GM21390 (cell line): Measurements from ENCODE around the gene DOK3.
A peak's percentile ranks its signal among the peaks of the same experiment; 100 is the strongest.
"Not testable (repeated sequence)": the region's sequence is repeated elsewhere in the genome, so short reads cannot be mapped to it uniquely, and the experiment has no call there.

Source experiments
- ATAC-seq: cut with Tn5 transposase; IDR thresholded peaks from one replicate; pipeline ENCODE4 v1.9.1; 2021; ENCODE audit not compliant: unreplicated experiment

The DOK3 gene

GRCh38 chr5:177536386-177536785 is 26.8 kb upstream of the DOK3 start:
- no peak for ATAC-seq

- no peak for ATAC-seq
Measured at GRCh38 chr5:177535125-177535524, 25.5 kb upstream of the DOK3 start.

GRCh38 chr5:177534433-177534832 is 24.8 kb upstream of the DOK3 start:
- not testable (repeated sequence) for ATAC-seq

DNA sequence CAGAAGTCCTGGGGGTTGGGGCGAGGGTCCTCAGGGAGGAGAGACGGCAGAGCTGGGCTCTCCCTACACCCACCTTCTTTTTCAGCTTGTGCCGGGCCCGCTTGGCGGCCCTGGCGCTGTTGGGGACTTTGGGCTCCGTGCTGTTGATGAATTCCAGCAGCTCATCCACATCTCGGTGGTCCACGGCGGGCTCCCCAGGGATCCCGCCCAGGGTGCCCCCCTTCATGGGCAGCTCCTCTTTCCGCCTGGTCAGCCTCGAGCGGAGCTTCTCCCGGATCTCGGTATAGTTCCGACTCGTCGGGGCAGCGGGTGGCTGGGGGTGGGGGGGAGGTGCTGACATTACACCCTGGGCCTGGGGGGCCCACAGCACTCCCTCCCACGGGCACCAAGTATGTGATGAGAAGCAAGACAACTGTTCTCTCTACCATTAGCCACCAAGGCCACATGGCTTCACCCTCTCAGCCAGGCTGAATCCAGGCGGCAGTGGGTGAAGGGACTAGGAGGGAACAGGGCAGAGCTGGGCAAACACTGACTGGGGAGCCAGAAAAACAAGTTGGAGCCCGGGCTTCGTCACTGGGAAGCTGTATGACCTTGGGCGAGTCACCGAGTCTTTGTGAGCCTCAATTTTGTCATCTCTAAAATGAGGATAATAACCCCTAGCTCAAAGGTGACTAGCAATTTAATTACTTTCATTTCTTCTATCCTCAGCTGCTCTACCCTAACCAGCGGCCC is 21.7 kb upstream of the DOK3 start:
- ATAC-seq: no peak

GRCh38 chr5:177530638-177531037 is 21.0 kb upstream of the DOK3 start:
- no peak for ATAC-seq

- ATAC-seq: no peak
Measured at GRCh38 chr5:177529247-177530203, 19.9 kb upstream of the DOK3 start.

DNA sequence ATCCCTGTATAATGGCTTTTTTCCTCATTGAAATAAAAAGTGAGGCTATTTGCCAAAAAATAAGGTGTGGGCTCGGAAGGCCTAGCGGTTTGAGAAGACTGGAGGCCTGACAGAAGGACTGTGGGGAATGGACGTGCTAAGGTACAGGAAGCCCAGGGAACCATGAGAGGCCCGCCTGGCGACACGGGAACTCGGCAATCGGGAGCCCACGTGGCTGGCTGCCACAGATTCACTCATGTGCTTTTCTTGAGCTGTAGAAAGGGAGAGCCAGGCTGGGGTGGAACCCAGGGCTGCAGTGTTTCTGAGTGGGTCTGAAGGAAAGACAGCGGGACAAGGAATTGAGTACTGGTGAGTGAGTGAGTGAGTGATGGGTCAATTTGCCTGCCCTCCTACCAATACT is 19.0 kb upstream of the DOK3 start:
- ATAC-seq: no peak

GRCh38 chr5:177527595-177527994 is 18.0 kb upstream of the DOK3 start:
- no peak for ATAC-seq

- ATAC-seq: no peak
Measured at GRCh38 chr5:177526791-177527190, 17.2 kb upstream of the DOK3 start.

- no peak for ATAC-seq
Measured at GRCh38 chr5:177526191-177526590, 16.6 kb upstream of the DOK3 start.

- no peak for ATAC-seq
Measured at GRCh38 chr5:177524941-177525655, 15.5 kb upstream of the DOK3 start.

DNA sequence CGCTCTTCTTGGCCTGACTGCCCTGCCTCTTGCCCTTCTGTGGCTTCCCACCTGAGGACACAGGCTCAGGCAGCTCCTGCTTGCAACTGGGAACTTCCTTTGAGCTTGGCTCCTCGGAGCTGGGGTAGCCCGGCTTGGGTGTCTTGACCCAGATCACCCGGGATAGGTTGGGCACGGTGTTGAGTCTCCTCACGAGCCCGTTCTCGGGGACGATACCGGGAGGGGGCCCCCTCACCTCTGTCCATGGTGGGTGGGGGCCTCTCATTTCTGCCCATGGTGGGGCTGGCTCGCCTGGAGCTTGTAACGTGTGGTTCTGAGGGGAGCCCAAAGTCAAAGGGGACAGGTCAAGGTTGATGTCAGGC is 14.9 kb upstream of the DOK3 start:
- ATAC-seq: no peak

GRCh38 chr5:177523711-177524538 is 14.3 kb upstream of the DOK3 start:
- ATAC-seq: no peak

GRCh38 chr5:177520916-177521513 is 11.4 kb upstream of the DOK3 start:
- no peak for ATAC-seq

DNA sequence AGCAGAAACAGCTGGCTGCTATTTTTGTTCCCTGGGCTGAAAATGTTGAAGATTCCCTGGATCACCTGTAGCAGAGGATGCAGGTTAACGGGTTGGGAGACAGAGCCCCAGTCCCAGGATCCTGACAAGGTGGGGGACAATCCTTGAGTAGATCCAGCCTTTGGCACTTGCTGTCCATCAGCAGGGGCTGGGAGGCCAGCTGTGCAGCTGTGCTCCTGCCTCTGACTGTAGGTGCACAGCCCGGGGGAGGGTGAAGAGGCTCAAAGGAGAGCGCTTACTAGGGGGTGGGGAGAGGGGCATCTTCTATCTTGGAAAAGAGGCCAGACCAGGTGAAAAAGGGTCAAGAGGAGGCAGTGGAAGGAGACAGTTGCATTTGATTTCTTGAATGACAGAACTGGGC is 10.6 kb upstream of the DOK3 start:
- no peak for ATAC-seq

GRCh38 chr5:177519463-177520235 is 10.0 kb upstream of the DOK3 start:
- ATAC-seq: no peak

- ATAC-seq: peak; percentile 74
Measured at GRCh38 chr5:177516601-177517568, 7.3 kb upstream of the DOK3 start, which contains the start of gene DDX41. DDX41 (minus strand) TSS chr5:177516961; CDS start chr5:177516945, 16 bp downstream.

GRCh38 chr5:177515580-177515979 is 6.0 kb upstream of the DOK3 start:
- ATAC-seq: no peak
